Ecto neural progenitor cell (in vitro differentiated cells): ENCODE results near the gene RHBDD1.
"Not testable (repeated sequence)": the region's sequence is repeated elsewhere in the genome, so short reads cannot be mapped to it uniquely, and the experiment has no call there.

Experiments used
- DNase-seq: peaks from one replicate; pipeline ENCODE4 v3.0.0-alpha.2; 2018; ENCODE audit warnings: low spot score

RHBDD1 gene

DNA sequence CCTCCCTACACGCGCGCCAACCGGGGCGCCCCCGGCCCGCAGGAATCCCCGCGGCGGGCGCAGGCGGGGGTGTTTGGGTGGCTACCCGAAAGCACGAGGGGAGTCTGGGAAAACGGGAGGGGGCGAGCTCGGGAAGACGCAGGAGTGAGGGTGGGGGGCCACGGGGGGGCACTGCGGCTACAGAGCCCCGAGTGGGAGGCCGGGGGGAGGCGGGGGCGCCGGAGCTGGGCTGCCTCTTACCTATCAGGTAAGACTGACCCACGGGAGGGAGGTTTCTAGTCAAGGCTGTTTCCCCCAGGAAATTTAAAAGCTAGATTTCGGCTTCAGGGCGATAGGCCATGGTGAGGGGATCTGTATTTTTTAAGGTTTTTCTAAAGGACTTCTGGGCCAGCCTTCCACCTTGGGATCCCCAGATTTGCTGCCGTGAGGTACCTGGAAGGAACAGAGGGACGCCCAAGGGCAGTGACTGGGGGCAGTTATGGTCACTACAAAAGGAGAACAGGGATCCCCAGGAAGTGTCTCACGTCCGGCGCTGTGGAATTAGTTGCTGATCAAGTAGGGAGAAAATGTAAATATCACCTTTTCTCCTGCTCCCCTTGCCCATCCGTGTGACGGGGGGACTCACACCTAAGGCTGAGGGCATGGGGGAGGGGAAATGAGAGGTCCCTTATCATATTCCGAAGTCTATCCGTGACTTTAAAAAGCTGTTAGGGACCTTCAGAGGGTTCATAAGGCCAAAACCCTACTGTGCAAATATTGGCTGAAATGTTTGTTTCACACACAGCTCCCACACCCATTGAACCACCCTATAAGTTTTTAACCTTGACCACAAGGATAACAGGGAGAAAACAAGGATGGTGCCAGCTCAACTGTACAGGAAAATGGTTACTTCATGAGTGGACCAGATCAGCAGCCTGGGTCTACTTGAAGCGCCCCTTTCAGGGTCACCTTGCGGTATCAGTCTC is 35.6 kb upstream of the RHBDD1 start:
- no peak for DNase-seq

DNA sequence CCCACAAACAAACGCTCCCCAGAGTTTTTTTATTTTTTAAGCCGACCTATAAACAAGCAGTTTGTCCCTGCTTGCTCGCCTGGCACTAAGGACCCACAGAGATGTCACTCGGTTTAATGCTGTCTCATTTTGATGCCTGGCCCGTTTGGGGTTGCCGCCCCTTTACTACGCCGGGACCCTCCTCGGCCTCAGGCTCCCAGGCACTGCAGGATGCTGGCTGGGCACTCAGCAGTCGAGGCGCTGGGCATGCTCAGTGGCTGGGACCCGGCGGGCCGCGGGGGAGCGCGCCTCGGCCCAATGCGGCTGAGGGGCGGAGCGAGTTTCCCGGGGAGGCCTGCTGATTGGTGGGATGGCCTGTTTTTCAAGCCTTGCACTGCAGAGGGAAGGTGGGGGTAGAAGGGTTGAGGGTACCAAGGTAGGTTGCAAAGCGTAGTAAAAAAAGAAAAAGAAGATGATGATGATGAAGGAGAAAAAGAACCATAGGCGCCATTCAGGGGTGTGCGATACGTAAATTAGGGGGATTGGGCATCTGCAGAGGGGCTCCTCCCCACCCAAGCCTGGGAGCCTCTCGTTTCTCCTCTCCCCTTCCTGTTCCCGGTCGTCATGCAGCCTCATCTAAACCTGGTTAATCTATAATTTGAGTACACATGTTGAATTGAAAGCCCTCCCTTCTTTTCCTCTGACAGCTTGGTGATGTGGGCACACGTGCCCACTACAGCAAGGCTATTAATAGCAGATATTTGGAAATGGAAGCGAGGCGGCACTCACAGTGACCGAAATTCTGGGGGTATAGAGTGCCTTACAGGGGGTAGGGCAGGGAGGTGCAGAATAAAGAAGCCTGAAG is 34.7 kb upstream of the RHBDD1 start:
- DNase-seq: peak; percentile 93

DNA sequence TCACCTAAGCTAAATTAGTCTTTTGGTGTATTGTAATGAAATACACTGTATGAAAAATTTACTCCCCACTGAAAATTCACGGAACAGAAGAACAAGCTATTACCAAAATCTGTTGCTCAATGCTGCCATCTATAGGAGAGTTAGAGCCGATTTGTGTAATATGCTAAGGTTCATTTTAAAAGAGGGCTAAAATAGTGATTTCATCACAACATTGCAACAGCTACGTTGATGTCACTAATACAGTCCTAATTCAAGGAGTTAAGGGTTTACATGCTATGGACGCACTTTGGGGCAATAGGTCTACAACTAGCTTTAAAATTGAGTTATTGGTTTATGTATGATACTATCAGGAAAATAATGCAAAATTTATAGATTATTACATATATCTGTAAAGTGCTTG is 33.3 kb upstream of the RHBDD1 start:
- no peak for DNase-seq

DNA sequence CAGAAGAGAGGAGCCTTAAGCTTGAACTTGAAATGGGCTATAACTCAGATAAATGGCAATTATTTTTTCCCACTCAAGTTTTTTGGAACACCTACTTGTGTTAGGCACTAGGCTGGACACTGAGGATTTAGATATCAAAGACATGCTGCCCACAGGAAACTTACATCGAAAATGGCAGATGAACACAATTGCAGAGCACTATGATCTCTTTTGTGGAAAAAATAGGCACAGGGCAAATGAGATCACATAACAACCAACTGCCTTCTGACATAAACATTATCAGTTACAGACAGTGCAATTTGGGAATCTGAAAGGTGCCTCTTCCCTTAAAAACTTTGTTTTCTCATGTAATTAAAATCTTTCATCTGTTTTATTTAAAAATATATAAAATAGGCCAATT is 32.4 kb upstream of the RHBDD1 start:
- no peak for DNase-seq

DNA sequence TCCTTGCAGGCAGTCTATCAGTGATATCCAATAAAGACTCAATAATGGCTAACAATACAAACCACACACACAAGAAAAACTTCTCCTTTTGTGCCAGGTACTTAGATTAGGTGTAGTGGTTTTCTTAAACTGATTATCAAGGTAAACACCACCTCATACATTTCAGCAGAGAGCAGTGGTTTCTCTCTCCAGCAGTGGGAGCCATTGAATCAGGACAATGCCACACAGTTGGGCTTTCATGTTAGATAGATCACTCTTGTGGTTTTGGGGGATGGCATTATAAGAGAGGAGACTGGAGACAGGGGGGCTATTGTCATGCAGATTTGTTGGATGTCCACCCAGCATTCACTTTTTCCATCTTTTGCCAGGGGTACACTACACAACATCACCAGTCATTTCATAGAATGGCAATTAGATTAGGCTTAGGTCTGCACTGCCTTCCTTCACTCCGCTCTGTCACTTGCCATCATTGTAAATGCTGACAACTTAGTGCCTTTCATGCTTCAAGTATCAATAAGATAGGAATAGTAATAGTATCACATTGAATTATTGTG is 22.6 kb upstream of the RHBDD1 start:
- no peak for DNase-seq

DNA sequence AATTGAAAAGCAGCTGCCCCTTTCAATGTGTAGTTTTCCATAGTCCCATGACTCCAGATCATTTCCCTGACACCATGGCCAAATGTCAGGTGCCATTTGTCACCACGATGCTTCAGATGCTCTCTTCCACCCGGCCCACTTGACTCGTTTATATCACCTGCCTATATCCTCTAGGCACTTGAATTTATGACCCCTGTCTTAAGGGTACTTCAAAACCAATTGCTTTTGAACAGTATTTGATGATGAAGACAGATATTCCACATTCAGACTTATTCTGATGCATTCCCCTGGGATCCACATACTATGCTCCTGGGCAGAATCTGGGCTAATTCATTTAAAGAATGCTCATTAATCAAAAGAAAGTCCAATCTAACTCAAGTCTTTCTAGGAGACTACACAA is 16.9 kb upstream of the RHBDD1 start:
- no peak for DNase-seq

DNA sequence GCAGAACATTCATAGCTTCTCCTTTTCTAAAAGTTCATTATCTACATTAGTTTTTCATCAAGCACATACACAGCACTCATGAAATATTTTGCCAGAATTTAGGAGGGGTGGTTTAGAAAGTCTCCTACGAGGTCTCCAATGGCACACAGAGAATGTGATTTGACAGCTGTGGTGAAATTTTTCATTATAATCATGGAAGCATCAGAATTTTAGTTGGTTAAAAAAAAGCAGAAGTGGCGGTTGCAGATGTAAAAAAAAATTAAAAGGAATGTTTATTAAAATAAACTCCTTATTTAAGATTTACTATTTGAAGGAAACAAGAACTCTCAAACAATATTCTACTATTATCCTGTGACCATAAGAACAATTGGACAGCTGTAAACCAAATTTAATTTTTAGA is 10.8 kb upstream of the RHBDD1 start:
- DNase-seq: no peak

DNA sequence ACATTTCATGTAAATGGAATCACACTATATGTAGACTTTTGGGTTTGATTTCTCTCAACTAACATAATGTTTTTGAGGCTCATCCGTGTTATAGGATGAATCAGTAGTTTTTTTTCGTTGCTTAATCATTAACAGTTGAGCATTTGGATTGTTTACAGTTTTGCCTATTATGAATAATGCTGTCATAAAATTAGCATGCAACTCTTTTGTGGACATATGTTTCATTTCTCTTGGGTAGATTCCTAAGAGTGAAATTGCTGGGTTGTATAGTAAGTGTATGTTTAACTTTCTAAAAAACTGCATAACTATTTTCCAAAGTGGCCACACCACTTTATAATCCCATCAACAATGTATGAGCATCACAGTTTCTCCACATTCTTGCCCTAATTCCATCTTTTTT is 7.7 kb upstream of the RHBDD1 start:
- no peak for DNase-seq

DNA sequence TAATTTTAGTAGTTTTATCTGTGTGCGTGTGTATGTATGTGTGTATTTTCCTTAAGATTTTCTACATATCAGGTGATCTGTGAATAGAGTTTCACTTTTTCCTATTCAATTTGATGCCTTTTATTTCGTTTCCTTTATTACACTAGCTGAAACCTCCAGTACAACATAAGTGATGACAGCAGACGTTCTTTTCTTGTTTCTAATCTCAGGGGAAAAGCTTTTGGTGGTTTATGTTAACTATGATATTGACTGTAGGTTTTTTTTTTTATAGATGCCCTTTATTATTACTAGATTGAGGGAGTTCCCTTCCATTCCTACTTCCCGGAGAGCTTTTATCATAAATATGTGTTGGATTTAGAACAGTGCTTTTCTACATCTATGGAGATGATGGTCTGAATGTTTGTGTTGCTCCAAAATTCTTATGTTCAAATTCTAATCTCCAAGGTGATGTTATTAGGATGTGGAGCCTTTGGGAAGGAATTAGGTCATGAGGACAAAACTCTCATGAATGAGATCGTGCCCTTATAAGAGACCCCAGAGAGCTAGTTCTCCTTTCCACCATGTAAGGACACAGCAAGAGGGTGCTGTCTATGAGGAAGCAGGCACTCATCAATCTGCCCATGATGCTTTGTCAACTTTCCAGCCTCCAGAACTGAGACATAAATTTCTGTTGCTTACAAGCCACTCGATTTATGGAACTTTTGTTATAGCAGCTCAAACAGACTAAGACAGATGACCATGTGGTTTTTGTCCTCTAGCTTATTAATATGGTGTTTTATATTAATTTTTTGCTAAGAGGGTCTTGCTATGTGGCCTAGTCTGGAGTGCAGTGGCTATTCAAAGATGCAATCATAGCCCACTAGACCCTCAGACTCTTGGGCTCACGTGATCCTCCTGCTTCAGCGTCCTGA is 5.9 kb upstream of the RHBDD1 start:
- DNase-seq: no peak

DNA sequence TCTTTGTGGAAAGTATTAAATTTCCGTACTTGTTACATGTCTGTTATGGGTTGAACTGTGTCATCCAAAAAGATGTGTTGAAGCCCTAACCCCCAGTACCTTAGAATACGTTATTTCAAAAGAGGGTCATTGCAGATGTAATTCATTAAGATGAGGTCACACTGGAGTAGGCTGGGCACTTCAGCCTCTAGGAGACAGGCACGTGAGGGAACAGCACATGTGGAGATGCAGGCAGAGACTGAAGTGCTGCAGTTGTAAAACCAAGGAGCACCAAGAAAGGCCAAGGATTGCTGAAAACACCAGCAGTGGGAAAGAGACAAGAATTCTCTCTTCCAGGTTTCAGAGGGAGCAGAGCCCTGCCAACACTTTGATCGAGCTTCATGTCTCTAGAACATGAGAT is 4.6 kb upstream of the RHBDD1 start:
- DNase-seq: no peak

DNA sequence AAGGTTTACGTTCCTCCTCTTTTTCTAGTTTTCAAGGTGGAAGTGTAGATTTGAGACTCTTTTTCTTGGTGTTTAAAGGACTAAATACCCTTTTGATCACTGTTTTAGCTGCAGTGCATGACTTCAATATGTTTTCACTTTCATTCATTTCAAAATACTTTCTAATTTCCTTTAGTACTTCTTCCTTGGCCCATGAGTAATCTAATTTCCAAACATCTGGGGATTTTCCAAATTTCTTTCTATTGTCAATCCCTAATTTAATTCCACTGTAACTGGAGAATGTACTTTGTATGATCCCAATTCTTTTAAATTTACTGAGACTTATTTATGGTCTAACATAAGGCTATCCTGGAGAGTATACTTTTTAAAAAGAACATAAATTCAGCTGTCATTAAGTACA is 3.8 kb upstream of the RHBDD1 start:
- DNase-seq: no peak

DNA sequence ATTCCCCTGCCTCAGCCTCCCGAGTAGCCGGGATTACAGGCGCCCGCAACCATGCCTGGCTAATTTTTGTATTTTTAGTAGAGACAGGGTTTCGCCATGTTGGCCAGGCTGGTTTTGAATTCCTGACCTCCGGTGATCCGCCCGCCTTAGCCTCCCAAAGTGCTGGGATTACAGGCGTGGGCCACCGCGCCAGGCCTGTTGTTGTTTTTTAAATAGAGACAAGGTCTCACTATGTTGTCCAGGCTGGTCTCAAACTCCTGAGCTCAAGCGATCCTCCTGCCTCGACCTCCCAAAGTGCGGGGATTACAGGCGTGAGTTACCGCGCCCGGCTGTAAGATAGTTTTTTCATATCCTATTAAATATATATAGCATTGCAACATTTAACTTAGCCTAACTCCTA is 974 bp upstream of the RHBDD1 start:
- not testable (repeated sequence) for DNase-seq

DNA sequence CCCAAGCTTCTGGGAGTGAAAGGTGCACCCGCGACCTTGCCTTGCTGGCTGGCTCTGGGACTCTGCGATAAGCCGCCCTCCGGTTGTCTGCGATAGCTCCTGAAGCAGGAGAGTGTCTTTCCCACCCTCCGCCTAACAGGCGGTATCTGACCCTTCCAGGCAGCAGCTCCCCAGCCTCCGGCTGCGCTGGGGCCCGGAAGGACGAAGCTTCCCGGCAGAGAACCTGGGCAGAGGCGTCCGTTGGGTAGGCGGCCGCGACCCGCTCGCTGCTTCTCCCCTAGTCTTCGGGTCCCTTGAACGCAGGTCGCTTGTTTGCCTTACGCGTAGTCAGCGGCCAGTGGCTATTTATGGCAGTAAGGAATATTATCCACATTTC is 446 bp upstream of the RHBDD1 start:
- peak; percentile 73 for DNase-seq

DNA sequence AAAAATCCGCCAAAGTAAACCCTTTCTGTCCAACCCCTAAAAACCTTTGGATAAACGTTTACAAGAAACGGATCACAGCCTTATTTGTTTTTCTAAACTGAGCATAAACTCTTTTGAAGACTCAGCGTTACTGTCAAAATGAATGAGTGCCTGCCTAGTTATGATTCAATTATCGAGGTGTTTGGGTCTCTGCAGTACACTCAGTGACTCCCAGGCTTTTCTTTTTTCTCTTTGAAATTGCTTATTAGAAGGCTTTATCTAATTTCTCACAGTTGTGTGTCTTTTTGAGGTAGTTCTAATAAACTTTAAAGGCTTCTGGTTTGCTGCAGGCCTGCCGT is 663 bp downstream of the RHBDD1 start:
- no peak for DNase-seq

DNA sequence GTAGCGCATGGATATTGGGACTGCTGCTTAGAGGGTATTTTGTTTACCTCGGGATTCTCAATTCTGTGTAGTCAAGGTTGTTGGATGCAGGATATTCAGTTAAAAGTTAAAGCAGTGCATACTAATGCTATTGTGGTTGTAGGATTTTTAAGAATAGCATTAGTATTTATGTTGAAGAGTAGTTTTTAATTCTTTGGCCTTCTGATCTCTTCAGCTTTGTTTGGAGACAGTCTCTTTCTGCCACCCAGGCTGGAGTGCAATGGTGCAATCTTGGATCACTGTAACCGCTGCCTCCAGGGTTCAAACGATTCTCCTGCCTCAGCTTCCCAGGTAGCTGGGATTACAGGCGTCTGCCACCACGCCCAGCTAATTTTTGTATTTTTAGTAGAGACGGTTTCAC is 1.5 kb downstream of the RHBDD1 start:
- DNase-seq: no peak

DNA sequence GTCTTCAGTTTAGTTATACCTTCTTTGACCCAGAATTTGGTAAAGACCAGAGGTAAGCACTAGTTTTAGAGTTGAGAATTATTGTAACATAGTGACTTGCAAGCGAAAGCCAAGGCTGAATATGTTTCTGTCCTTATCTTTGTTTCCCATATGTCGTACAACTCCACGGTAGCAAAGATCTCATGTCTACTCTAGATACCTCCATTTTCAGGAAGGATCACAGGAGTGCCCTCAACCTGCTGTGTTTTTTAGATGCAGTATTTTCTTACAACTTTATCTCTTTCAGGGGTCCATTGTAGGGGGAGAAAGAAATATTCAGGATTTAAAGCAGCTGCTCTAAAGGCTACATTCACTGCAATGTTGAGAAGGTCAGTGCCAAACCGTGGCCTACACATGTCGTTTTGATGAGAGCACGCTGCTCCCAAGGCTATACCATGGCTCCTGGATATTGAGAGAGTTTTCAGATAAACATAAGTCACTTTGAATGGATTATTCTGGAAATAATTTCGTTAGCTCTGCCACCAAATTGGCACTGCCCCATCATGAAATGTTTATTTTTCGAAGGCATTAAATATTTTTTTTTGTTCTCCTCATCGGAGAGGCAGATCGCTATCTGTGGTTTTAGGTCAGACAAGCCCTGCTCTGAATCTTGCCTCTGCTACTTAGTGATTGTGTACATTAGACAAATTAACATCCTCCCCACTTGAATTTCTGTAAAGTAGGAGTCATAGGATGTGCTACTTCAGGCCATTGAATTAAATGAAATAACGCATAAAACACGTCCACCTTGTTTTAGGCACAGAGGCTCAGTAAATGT is 2.1 kb downstream of the RHBDD1 start:
- no peak for DNase-seq

DNA sequence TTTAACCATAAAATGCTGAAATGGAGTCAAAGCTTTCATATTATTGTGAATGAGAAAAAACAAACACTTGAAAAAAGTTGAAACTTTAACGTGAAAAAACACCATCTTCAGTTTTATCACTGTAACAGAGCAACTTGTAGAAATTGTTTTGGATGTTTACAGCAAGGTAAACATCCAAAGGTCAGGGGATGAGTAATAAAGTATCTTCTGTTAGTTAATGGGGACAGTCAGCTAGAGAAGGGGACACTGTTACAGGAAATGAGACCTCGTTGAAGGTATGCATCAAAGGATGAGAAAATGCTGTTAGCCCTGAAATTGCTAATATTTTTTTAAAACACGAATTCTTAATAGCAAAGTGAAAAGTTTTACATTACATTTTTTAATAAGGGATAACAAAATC is 2.9 kb downstream of the RHBDD1 start:
- no peak for DNase-seq

DNA sequence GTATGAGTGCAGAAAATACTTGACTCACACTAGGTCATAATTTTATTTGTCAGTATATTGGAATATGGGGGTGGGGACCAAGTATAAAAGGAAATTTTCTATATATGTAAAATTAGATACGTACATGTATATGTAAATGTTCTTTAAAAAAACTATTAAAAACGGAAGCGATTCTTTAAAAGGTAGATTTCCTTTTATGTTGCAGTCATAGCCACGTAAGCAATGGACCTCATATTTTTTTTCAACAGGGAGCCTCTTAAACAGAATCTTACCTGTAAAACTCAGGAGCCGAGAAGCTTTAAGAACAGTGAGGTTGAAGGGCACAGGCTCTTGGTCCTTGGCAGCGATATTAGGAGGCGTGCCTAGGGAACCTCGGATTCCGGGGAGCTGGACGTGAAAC is 3.3 kb downstream of the RHBDD1 start:
- no peak for DNase-seq

DNA sequence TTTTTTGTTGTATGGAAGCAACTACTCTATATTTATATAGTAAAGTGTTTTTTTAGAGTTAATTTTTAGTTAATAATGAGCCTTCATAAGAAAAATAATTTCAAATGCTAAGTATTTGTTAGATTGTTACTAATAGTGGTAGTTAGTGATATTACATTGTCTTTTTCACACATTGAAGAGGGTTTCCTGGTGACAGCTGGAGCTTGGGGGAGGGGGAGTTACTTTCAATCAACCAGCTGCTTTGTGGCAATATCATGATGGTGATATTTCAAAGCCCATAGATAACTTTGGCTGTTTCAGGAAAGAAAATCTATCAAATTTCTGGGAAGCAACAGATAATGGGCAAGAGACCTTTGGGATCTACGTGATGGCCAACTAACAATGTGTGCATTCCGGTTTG is 4.1 kb downstream of the RHBDD1 start:
- DNase-seq: no peak

DNA sequence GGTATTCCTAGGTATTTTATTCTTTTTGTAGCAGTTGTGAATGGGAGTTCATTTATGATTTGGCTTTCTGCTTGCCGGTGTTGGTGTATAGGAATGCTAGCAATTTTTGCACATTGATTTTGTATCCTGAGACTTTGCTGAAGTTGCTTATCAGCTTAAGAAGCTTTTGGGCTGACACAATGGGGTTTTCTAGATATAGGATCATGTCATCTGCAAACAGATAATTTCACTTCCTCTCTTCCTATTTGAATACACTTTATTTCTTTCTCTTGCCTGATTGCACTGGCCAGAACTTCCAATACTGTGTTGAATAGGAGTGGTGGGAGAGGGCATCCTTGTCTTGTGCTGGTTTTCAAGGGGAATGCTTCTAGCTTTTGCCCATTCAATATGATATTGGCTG is 7.1 kb downstream of the RHBDD1 start:
- DNase-seq: not testable (repeated sequence)
